Gastroesophageal sphincter (tissue), 4 donors: ENCODE measurements around the gene SDF4. TPM values are rescaled to one million over a fixed set of nuclear protein-coding genes. Genes with fewer than 3 reads are reported as not detected.

Experiments used
- ATAC-seq: fragments of 150-250 bp; one replicate; pipeline ENCODE4 v1.9.1; 2016; ENCODE audit warnings: mild to moderate bottlenecking, moderate library complexity
- H3K27ac ChIP-seq, 4 donors: fragments of 200-600 bp; sonication (generic) in 3 of 4; 1 replicate in 3 of 4; 2 replicates in 1 of 4; pipeline ENCODE4 v1.5.1; 2016 to 2019
- H3K27me3 ChIP-seq: fragments of 200-600 bp; sonication (generic); one replicate; pipeline ENCODE4 v1.5.1; 2019
- H3K36me3 ChIP-seq, 2 donors: fragments of 200-600 bp; sonication (generic); one replicate each; pipeline ENCODE4 v1.5.1; 2019; ENCODE audit warnings: control low read depth in 1 of 2
- H3K4me1 ChIP-seq, 3 donors: fragments of 200-600 bp; sonication (generic); 1 replicate in 2 of 3; 2 replicates in 1 of 3; pipeline ENCODE4 v1.5.1; 2016 to 2019; ENCODE audit warnings: control low read depth in 2 of 3
- H3K4me3 ChIP-seq, 2 donors: fragments of 200-600 bp; sonication (generic); one replicate each; pipeline ENCODE4 v1.5.1; 2019; ENCODE audit warnings: mild to moderate bottlenecking in 1 of 2, moderate library complexity in 1 of 2
- H3K9me3 ChIP-seq, 3 donors: fragments of 200-600 bp; sonication (generic); one replicate each; pipeline ENCODE4 v1.5.1; 2017 to 2019; ENCODE audit warnings: control low read depth in 2 of 3
- EP300 ChIP-seq: sonication (generic); formaldehyde crosslinking; IDR thresholded peaks from one replicate; pipeline ENCODE4 v1.6.1; 2017; ENCODE audit warnings: antibody characterized with exemption, mild to moderate bottlenecking
- POLR2A ChIP-seq, 2 donors: fragments of 450-650 bp; IDR thresholded peaks; one replicate each; pipeline ENCODE4 v1.6.1; 2017; ENCODE audit warnings: antibody characterized with exemption in 2 of 2, mild to moderate bottlenecking in 2 of 2, moderate library complexity in 1 of 2
- POLR2AphosphoS5 ChIP-seq: sonication (generic); formaldehyde crosslinking; IDR thresholded peaks from one replicate; pipeline ENCODE4 v1.6.1; 2017; ENCODE audit warnings: antibody characterized with exemption
- WGBS, 2 donors: methylation state at CpG; one replicate each; pipeline ENCODE4 v1.1.5; 2018; ENCODE audit warnings: low coverage in 1 of 2; 5-methylcytosine and 5-hydroxymethylcytosine counted together
- total RNA-seq, 4 donors: library from RNA; depleted of rRNA; stranded (reverse); fragments of >200 nt; gene quantifications; one replicate each; pipeline ENCODE4 v1.1.0, GENCODE V29; 2016
- TF ChIP-seq, protein P1 (sequence below), 4 experiments: fragments of 200-600 bp in 2 of 4; fragments of 450-650 bp in 2 of 4; sonication (generic) in 1 of 4; IDR thresholded peaks; one replicate each; pipeline ENCODE4 v1.5.1; 2017 to 2019; ENCODE audit warnings: antibody characterized with exemption in 4 of 4, mild to moderate bottlenecking in 2 of 4, moderate library complexity in 2 of 4

The SDF4 gene
- total RNA-seq, 4 donors from 2014 or later = 84.2 to 115 (median 93.9) TPM

DNA sequence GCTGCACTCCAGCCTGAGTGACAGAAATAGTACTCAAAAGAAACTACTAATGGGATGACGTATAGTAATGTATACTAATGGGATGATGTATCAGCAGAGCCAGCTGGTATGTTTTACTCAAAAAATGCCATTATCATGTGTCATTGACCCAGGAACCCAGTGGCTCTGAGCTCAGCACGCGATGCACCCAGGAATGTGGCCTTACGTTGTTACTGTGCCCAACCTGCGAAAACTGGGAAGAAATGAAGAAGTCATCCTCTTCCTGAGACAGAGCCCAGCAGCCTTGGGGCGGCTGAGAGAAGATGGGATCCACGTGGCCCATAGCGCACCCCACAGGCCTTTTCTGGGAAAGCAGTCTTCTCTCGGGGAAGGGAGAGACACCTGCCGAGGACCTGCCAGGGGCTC is 33.1 kb upstream of the SDF4 start:
- H3K27ac ChIP-seq = peak overlapping the region in 1 of 4 donors; percentile 20
- no peak overlapping the region for H3K4me3 ChIP-seq
- no peak for ATAC-seq
- TF ChIP-seq, protein P1, sequence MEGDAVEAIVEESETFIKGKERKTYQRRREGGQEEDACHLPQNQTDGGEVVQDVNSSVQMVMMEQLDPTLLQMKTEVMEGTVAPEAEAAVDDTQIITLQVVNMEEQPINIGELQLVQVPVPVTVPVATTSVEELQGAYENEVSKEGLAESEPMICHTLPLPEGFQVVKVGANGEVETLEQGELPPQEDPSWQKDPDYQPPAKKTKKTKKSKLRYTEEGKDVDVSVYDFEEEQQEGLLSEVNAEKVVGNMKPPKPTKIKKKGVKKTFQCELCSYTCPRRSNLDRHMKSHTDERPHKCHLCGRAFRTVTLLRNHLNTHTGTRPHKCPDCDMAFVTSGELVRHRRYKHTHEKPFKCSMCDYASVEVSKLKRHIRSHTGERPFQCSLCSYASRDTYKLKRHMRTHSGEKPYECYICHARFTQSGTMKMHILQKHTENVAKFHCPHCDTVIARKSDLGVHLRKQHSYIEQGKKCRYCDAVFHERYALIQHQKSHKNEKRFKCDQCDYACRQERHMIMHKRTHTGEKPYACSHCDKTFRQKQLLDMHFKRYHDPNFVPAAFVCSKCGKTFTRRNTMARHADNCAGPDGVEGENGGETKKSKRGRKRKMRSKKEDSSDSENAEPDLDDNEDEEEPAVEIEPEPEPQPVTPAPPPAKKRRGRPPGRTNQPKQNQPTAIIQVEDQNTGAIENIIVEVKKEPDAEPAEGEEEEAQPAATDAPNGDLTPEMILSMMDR (IDR thresholded peaks at IDR 0.05) = peak in 1 of 4 experiments; percentile 8
- no peak for TF ChIP-seq POLR2AphosphoS5
- H3K27me3 ChIP-seq = no peaks in the 10 kb centered on the region
- no peaks in the 10 kb centered on the region for H3K9me3 ChIP-seq
- H3K4me1 ChIP-seq = peaks cover 0 to 22% (median 0%) of the 10 kb centered on the region in 3 donors
- H3K36me3 ChIP-seq = peaks cover 0 to 88% of the 10 kb centered on the region in 2 donors
- 57 to 100% methylated on average over 1 to 5 of the region's 10 CpGs for WGBS, 2 donors

DNA sequence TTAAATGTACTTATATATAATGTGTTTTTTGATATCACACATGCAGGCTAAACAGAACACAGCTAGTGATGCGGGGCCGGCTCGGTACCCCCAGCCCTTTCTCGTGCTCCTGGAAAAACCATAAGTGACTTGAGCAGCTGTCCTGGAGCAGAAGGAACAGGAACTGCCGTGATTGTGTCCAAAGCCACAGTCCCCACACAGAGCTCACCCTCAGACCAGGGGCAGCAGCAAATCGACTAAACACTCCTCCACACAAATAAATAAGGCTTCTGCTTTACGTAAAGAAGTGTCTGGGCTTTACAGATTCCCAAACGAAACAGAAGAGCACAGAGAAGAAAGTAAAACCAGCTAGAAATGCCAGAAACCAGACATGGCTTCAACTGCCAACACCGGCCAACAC is 32.2 kb upstream of the SDF4 start:
- Histone ChIP-seq H3K27me3 (no peaks in the 10 kb centered on the region), H3K27ac (no peak overlapping the region), H3K36me3 (peaks cover 0 to 97% of the 10 kb centered on the region in 2 donors), H3K4me3 (no peak overlapping the region), H3K4me1 (peaks cover 0 to 14% (median 0%) of the 10 kb centered on the region in 3 donors), H3K9me3 (no peaks in the 10 kb centered on the region)
- TF ChIP-seq, protein P1 (IDR thresholded peaks at IDR 0.05) = no peak
- TF ChIP-seq POLR2AphosphoS5 = no peak
- no peak for TF ChIP-seq POLR2A (IDR thresholded peaks at IDR 0.05)
- no peak for TF ChIP-seq EP300
- WGBS, 2 donors = 71 to 93% methylated on average over 7 to 8 of the region's 9 CpGs
- ATAC-seq = no peak

DNA sequence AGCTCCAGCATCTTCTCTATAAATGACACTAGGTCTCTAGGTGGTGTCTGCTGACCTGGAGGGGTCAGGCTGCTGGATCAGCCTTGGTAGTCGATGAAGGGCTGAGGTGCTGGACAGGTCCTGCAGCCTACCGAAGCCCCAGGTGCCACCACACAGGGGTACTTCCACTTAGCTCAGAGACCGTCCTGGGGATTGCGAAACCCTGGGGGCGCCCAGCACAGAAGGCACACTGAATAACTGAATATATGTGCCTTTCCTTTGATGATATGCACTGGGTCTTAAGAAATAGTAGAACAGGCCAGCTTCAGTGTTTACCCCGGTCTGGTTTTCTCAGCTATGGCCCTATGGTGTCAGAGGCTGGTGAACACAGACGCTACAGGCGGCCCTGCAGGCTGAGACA is 31.0 kb upstream of the SDF4 start:
- no peak overlapping the region for H3K4me3 ChIP-seq
- ATAC-seq = no peak
- H3K27ac ChIP-seq = no peak overlapping the region
- H3K27me3 ChIP-seq = no peaks in the 10 kb centered on the region
- peaks cover 0 to 2% (median 0%) of the 10 kb centered on the region in 3 donors for H3K4me1 ChIP-seq
- H3K9me3 ChIP-seq = no peaks in the 10 kb centered on the region
- 69% methylated on average over 3 of the region's 8 CpGs; no CpG with 5 or more reads in 1 of the 2 donors for WGBS, 2 donors
- peaks cover 0 to 98% of the 10 kb centered on the region in 2 donors for H3K36me3 ChIP-seq
- TF ChIP-seq, protein P1 (IDR thresholded peaks at IDR 0.05) = no peak
- TF ChIP-seq POLR2AphosphoS5 (no peak), POLR2A (IDR thresholded peaks at IDR 0.05) (no peak), EP300 (no peak)

DNA sequence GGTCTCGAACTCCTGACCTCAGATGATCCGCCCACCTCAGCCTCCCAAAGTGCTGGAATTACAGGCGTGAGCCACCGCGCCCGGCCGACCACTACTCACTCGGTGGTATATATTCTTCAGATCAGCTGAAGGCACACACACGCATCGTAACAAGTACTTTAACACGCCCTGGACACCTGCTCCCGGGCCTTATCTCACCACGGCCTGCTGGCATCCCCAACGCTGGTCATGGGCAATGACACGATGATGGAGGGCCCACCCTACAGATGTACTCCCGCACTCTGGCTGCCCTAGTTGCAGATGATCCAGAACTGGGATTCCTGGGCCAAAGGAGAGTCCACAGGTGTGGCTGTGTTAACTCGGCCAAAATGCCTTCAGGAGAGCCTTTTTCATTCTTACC is 30.3 kb upstream of the SDF4 start:
- Histone ChIP-seq H3K36me3 (peaks cover 0 to 97% of the 10 kb centered on the region in 2 donors), H3K27ac (no peak overlapping the region), H3K4me3 (no peak overlapping the region), H3K9me3 (no peaks in the 10 kb centered on the region), H3K4me1 (no peaks in the 10 kb centered on the region), H3K27me3 (no peaks in the 10 kb centered on the region)
- WGBS, 2 donors = 89 to 96% methylated on average over 5 to 9 of the region's 17 CpGs
- ATAC-seq = no peak
- TF ChIP-seq POLR2A (IDR thresholded peaks at IDR 0.05) (no peak), POLR2AphosphoS5 (no peak), EP300 (no peak)
- TF ChIP-seq, protein P1 (IDR thresholded peaks at IDR 0.05) = no peak

DNA sequence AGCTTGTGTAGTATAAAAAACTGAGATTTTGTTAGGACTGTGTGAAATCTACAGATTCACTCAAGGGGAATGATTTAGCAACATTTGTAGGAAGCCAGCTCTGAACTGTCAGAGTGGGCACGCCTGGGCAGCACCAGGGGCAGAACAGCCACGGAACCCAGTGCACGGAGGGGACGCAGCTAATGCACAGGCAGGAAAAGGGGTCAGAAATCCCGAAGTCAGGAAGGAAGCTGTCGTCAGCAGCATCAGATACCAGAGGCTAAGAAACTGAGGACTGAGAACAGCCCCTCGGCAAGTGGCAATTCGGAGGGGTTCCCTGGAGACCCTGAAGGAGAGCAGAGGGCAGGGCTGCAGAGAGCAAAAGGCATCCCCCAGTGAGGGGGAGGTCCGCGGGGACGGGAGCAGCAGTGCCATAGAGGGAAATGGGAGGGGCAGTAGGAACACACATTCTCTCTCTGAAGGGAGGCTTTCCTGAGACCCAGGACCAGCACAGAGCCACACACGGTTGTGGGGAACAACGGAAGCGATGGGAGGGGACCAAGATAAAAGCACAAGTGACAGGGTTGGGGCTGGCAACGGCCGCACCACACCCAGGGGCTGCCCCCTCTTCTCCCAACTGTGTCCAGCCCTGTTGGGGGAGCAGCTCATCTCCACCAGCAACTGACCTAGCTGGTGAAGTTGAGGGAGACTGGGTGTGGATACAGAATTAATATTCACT is 29.2 kb upstream of the SDF4 start:
- Histone ChIP-seq H3K27ac (no peak overlapping the region), H3K4me1 (no peaks in the 10 kb centered on the region), H3K27me3 (no peaks in the 10 kb centered on the region), H3K9me3 (no peaks in the 10 kb centered on the region), H3K36me3 (peaks cover 0 to 97% of the 10 kb centered on the region in 2 donors), H3K4me3 (no peak overlapping the region)
- no peak for ATAC-seq
- TF ChIP-seq POLR2A (IDR thresholded peaks at IDR 0.05) = no peak
- TF ChIP-seq, protein P1 (IDR thresholded peaks at IDR 0.05) = no peak
- TF ChIP-seq POLR2AphosphoS5 = no peak
- TF ChIP-seq EP300 = no peak
- WGBS, 2 donors = 55 to 68% methylated on average over 7 to 9 of the region's 16 CpGs
